PC-3 (cell line): Measurements from ENCODE around the gene TFEB. TPM values are rescaled to one million over a fixed set of nuclear protein-coding genes. Genes with fewer than 3 reads are reported as not detected.

Experiments used
- ATAC-seq: fragments of 200-7000 bp; cut with Tn5 transposase; 2 replicates; pipeline ENCODE4 v1.9.1; 2020; ENCODE audit warnings: mild to moderate bottlenecking, moderate library complexity
- BruUV-seq: library from RNA; stranded (reverse); fragments of 400-500 nt; replicated peaks from 2 replicates; lab custom pipeline; 2021; lab: Mats Ljungman, UMichigan
- CTCF ChIA-PET: fragments of 300-600 bp; sonication (Branson Sonifier 250); formaldehyde crosslinking; loops from one replicate; lab custom pipeline; 2022; ENCODE audit warnings: antibody characterized with exemption; lab: Charles Lee
- POLR2A ChIA-PET: fragments of 300-600 bp; sonication (Branson Sonifier 250); formaldehyde crosslinking; loops from one replicate; lab custom pipeline; 2022; ENCODE audit warnings: antibody characterized with exemption; ENCODE audit not compliant: unreplicated experiment; lab: Charles Lee
- DNase-seq: peaks from one replicate; pipeline ENCODE4 v3.0.0-alpha.2; 2015
- H2AFZ ChIP-seq: fragments of 300-600 bp; sonication (generic); 2 replicates; pipeline ENCODE4 v1.6.0; 2016; ENCODE audit warnings: antibody characterized with exemption, low read length
- H3F3A ChIP-seq: fragments of 300-600 bp; sonication (generic); one replicate; pipeline ENCODE4 v1.6.0; 2017; ENCODE audit warnings: antibody characterized with exemption, low read length, control low read depth, mild to moderate bottlenecking; ENCODE audit not compliant: unreplicated experiment
- H3K27ac ChIP-seq: fragments of 300-600 bp; sonication (generic); 2 replicates; pipeline ENCODE4 v1.5.1; 2016; ENCODE audit warnings: mild to moderate bottlenecking, low read length
- H3K27me3 ChIP-seq: fragments of 300-600 bp; sonication (generic); 2 replicates; pipeline ENCODE4 v1.6.1; 2016; ENCODE audit warnings: low read length, mixed read lengths
- H3K36me3 ChIP-seq: fragments of 300-600 bp; sonication (generic); 2 replicates; pipeline ENCODE4 v1.6.1; 2016; ENCODE audit warnings: low read depth, mixed run types, low read length, mixed read lengths
- H3K4me1 ChIP-seq: fragments of 300-600 bp; sonication (generic); 2 replicates; pipeline ENCODE4 v1.5.1; 2016; ENCODE audit warnings: low read length; ENCODE audit not compliant: insufficient read depth
- H3K4me2 ChIP-seq: fragments of 300-600 bp; sonication (generic); 2 replicates; pipeline ENCODE4 v1.6.0; 2016; ENCODE audit warnings: low read length
- H3K4me3 ChIP-seq: fragments of 300-600 bp; sonication (generic); 2 replicates; pipeline ENCODE4 v1.5.1; 2016; ENCODE audit warnings: mild to moderate bottlenecking, low read length, mixed read lengths
- H3K79me2 ChIP-seq: fragments of 300-600 bp; sonication (generic); 2 replicates; pipeline ENCODE4 v1.6.1; 2017; ENCODE audit warnings: low read length, mixed read lengths
- H3K9ac ChIP-seq: fragments of 300-600 bp; sonication (generic); 2 replicates; pipeline ENCODE4 v1.6.0; 2016; ENCODE audit warnings: mild to moderate bottlenecking, low read length
- H3K9me2 ChIP-seq: fragments of 300-600 bp; sonication (generic); replicated peaks from 2 replicates; pipeline ENCODE4 v1.6.1; 2016; ENCODE audit warnings: mixed run types, low read length, mixed read lengths
- H3K9me3 ChIP-seq: fragments of 300-600 bp; sonication (generic); 2 replicates; pipeline ENCODE4 v1.6.1; 2016; ENCODE audit warnings: low read length, mixed read lengths
- H4K20me1 ChIP-seq: fragments of 300-600 bp; sonication (generic); 2 replicates; pipeline ENCODE4 v1.6.1; 2016; ENCODE audit warnings: low read length, mixed read lengths
- CTCF ChIP-seq: fragments of 300-600 bp; sonication (generic); conservative IDR thresholded peaks from 2 replicates; pipeline ENCODE4 v1.5.1; 2017; ENCODE audit warnings: antibody characterized with exemption, low read depth, mild to moderate bottlenecking, low read length
- EZH2 ChIP-seq: fragments of 300-600 bp; sonication (generic); IDR thresholded peaks from one replicate; pipeline ENCODE4 v1.6.1; 2017; ENCODE audit warnings: antibody characterized with exemption, mild to moderate bottlenecking, low read length; ENCODE audit not compliant: unreplicated experiment
- EZH2phosphoT487 ChIP-seq: fragments of 300-600 bp; sonication (generic); IDR thresholded peaks from 2 replicates; pipeline ENCODE4 v1.6.1; 2018; ENCODE audit warnings: mild to moderate bottlenecking, antibody characterized with exemption, low read length, borderline replicate concordance
- intact Hi-C: fragments of 100-400 bp; cut with micrococcal nuclease; formaldehyde crosslinking; loops from 2 replicates; pipeline ENCODE4 v1.9.0; 2023
- total RNA-seq: library from RNA; depleted of rRNA; stranded (reverse); fragments of >200 nt; gene quantifications from 2 replicates; pipeline ENCODE4 v1.2.3, GENCODE V29; 2014

Gene TFEB
- total RNA-seq, 1 experiment from 2014 or later, result 4.2 TPM

- DNase-seq, result no peak
- Histone ChIP-seq H2AFZ (no peak overlapping the region), H3K9me2 (no peaks in the 10 kb centered on the region), H3K4me3 (no peak overlapping the region), H4K20me1 (no peaks in the 10 kb centered on the region), H3F3A (no peaks in the 10 kb centered on the region), H3K27me3 (no peaks in the 10 kb centered on the region), H3K9me3 (no peaks in the 10 kb centered on the region), H3K36me3 (no peaks in the 10 kb centered on the region; the same call in 1 of the 2 replicates), H3K27ac (no peak overlapping the region), H3K79me2 (no peaks in the 10 kb centered on the region), H3K4me2 (no peak overlapping the region), H3K9ac (no peak overlapping the region), H3K4me1 (peaks cover 7% of the 10 kb centered on the region; the same call in 1 of the 2 replicates)
- TF ChIP-seq CTCF, result no peak
- no peak for TF ChIP-seq EZH2
- TF ChIP-seq EZH2phosphoT487, result no peak
- no TSS peak for BruUV-seq
- intact Hi-C loops, result no loop called here
- no peak for ATAC-seq
- ChIA-PET CTCF (no interaction called here), POLR2A (no interaction called here)
Observed at GRCh38 chr6:41644297-41644879, 91.0 kb downstream of the TFEB start.

- Histone ChIP-seq H3K4me1 (peaks cover 7% of the 10 kb centered on the region; the same call in 1 of the 2 replicates), H3K27me3 (no peaks in the 10 kb centered on the region), H3K9ac (no peak overlapping the region), H3K4me2 (no peak overlapping the region), H3K4me3 (no peak overlapping the region), H3K36me3 (no peaks in the 10 kb centered on the region; the same call in 1 of the 2 replicates), H3K27ac (no peak overlapping the region), H3K9me2 (no peaks in the 10 kb centered on the region), H3K79me2 (no peaks in the 10 kb centered on the region; the same call in 1 of the 2 replicates), H3K9me3 (no peaks in the 10 kb centered on the region), H4K20me1 (no peaks in the 10 kb centered on the region), H2AFZ (no peak overlapping the region), H3F3A (no peaks in the 10 kb centered on the region)
- ChIA-PET POLR2A (no interaction called here), CTCF (no interaction called here)
- TF ChIP-seq EZH2 (no peak), CTCF (no peak)
- intact Hi-C loops, result no loop called here
- BruUV-seq, result no TSS peak
- ATAC-seq, result no peak
- DNase-seq, result no peak
Observed at GRCh38 chr6:41643899-41644269, 91.5 kb downstream of the TFEB start.
